GM20431 (cell line): ENCODE data around the gene SEMA6A.
"Not testable (repeated sequence)": the region's sequence is repeated elsewhere in the genome, so short reads cannot be mapped to it uniquely, and the experiment has no call there.

Experiments
- in situ Hi-C: fragments of 300-500 bp; cut with MseI, MboI; formaldehyde crosslinking; loops from one replicate; pipeline ENCODE4 v1.15.0; 2020; ENCODE audit warnings: low sequenced_read_pairs; ENCODE audit not compliant: unreplicated experiment

The SEMA6A gene

DNA sequence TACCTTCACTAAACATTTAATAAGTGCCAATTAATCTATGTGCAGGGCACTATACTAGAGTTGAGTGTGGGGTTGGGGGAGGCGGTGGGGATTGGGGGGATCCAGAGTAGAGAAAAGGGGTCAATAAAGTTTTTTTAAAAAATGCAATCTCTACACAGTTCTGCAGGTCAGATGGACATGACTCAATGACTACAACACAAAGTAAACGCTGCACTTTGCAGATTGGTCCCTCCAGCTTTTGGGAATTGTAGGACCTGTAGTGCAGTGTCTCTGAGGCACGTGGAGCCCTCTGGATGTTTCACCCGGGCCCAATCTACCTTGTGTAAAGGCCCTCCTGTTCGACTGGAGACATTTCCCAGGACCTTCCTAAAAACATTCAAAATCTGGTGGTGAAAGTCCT is 43.5 kb downstream of the SEMA6A start:
- in situ Hi-C loops = no loop called here

DNA sequence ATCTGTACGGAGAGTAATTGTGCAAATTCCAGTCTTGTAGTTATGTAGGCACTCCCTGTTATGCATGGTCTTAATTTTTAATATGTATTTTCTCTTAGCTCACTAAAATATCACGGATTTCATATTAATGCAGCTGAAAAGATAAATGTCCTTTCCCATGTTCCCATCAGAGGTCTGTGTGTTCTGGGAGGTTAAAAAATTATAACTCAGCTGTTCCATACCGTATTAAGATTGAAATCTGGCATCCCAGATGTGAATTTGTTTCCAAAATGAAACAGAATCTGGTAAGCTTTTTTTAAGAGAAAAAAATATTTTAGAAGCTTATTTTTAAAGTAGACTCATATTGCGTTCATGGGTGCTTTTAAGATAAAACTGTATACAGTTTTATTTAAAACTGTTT is 44.3 kb downstream of the SEMA6A start:
- in situ Hi-C loops = no loop called here

DNA sequence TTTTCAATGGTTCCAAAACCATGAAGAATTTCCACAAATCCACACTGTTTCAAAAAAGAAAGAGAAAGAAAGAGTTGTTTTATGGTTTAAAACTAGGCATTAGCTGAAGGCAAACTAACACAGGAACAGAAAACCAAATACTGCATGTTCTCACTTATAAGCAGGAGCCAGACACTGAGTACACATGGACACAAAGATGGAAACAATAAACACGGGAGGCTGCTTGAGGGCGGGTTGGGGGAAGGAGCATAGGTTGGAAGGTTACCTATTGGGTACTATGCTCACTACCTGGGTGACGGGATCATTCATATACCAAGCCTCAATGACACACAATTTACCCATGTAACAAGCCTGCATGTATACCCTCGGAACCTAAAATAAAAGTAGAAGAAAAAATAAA is 45.0 kb downstream of the SEMA6A start:
- in situ Hi-C loops = no loop called here

DNA sequence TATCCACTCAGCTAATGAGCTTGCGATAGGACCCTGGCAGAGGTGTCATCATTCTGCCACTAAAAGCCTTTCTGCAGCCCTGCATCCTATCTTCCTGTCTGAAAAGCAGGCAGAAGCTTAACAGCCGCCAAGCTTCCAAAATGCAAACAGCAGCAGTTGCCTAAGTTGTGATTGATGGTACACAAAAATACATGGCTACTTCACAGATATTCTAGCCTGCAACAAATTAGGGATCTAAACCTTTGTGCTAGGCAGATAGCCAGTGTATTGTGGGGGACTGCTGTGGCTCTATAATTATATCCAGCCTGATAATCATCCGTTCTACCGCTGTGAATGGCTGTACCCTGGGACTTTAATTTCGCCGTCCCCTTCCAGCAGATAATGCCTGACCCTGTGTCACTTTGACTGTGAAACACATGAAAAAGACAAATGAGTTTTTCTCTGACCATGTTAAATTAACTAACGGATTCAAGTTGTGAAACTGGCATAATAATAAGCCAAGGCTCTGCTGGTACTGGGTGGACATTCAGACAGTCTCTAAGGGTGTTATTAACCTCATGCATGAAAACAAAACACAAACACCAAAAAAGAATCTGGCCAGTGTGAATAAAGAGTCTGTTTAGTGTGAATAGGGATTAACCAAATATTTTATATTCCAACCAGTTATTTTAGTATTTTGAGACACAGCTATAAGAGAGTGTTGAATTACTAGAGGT is 45.9 kb downstream of the SEMA6A start:
- in situ Hi-C loops = no loop called here

DNA sequence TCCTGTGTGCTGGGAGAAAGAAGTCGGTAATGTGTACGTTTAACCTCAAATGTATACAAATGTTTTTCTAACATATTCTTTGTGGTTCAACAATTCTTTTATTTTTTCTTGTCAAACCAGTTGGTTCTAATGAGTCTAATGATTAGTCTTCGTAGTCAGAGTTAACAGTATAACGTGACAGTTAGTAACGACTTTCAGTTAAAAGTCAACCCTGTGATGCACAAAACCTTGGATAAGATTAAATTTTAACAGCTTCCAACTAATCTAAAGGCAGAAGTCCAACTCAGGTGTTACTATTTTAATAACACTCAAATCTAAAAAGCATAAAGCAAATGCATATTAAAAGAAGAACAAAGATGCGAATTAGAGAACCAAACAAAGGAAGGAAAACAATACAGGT is 47.0 kb downstream of the SEMA6A start:
- in situ Hi-C loops = no loop called here

DNA sequence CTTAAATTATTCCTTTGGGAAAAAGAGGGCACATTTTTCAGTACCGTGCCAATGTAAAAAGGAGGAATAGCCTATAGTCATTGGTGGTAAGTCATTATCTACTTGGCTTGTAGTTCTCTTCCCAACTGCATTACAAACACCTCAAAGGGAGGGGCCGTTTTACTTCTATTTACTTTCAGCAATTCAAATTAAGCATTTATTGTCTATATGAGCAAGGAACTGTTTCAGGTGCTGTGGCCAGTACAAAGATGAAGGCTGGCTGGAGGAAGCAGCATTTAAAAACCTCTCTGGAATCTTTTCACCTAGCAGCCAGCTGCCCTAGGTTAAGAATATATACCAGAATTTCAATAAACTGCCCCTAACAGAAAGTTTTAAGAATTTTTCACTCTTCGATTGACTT is 48.9 kb downstream of the SEMA6A start:
- in situ Hi-C loops = no loop called here

DNA sequence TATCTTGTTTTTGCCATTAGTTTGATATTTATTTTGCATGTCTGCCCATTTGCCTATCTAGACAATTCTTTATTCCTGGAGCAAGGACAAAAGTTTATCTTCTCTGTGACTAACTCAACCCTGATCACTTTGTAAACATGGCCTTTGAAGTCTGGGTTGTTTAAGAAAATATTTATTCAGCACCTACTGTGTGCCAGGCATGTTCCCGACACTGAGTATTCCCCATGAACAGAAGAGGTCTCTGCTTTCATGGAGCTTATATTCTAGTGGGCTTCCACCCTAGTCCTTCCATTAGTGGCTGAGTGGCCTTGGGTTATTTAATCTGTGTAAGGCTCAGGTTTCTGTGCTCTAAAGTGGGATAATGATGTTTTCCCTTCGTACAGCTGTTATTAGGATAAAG is 49.7 kb downstream of the SEMA6A start:
- in situ Hi-C loops = no loop called here

DNA sequence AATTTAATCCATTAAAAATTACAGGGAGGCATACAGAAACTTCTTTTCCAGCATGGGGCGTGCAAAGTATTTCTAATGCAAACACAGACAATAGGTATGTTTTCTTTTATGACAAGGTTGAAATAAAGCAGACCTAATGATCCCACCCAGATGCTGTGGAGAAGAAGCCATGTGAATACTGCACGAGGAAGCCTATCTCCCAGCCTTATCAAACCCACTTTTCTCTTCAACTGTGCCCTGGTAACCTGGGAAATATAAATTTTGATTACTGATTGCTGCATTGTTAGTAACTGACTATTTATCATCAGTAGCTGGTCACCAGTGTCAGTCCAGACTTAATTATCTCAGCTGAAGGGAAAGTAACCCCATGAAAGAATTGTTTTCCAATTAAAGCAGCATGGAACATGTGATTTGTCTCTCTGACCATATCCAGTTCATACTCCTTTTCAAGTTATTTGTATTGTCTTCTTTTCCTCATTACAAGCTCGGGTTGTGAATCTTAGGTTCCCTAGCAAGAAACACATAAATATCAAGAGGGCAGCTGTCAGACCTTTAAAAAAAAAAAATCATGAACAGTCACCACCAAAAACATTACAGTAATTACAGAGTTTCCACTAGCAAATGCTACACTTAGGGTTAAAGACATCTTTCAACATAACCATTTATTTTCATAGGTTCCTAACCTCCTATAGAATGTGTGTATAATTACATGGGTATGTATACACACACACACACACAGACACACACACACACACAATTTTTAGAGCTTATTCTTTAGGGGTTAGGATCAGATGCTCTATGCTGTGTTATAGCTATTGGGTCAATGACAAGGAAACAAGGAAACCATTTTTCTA is 50.3 kb downstream of the SEMA6A start:
- in situ Hi-C loops = no loop called here

DNA sequence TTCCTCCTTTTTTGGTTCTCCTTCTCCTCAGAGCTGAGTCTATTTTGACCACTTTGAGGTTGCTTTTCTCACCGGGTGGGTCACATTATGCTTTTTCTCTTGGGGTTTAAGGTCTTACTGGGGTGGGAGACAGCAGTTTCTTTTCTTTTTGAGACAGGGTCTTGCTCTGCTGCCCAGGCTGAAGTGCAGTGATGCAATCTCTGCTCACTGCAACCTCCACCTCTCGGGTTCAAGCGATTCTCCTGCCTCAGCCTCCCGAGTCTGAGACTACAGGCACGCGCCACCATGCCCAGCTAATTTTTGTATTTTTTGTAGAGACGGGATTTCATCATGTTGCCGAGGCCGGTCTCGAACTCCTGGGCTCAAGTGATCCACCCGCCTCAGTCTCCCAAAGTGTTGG is 51.4 kb downstream of the SEMA6A start:
- in situ Hi-C loops = not testable (repeated sequence)

DNA sequence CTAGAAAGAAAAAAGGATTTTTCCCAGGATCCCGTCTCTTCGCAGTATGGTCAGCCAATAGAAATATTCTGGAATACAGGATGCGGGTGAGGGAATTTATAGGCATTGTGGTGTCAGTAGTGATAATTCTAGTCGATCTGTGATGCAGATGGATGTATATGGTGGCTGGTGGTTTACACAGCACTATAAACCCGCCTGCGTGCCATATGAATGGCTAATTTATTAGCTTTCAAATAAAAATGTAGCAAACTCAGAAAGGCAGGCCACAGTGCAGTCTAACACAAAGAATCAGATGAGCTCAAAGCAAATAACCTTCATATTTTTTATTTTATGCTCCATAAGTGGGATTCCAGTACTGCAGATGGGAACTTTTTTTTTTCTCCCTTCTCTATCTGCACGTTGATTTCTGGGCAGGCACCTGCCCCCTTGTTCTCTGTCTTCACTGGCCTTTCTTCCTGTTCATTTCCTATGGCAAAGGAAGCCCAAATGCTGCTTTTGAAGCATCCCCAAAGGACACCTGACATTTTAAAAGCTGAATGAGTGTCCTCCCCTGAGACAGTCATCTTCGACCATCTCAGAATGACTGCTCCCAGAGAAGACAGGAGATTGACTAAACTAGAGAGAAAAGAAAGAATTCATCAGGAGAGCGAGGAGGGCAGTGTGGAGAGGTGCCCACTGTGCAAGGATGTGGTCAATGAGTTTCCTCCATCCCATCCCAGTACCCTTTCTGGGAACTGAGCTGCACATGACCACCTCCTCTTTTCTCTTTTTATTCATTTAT is 52.1 kb downstream of the SEMA6A start:
- in situ Hi-C loops = no loop called here

DNA sequence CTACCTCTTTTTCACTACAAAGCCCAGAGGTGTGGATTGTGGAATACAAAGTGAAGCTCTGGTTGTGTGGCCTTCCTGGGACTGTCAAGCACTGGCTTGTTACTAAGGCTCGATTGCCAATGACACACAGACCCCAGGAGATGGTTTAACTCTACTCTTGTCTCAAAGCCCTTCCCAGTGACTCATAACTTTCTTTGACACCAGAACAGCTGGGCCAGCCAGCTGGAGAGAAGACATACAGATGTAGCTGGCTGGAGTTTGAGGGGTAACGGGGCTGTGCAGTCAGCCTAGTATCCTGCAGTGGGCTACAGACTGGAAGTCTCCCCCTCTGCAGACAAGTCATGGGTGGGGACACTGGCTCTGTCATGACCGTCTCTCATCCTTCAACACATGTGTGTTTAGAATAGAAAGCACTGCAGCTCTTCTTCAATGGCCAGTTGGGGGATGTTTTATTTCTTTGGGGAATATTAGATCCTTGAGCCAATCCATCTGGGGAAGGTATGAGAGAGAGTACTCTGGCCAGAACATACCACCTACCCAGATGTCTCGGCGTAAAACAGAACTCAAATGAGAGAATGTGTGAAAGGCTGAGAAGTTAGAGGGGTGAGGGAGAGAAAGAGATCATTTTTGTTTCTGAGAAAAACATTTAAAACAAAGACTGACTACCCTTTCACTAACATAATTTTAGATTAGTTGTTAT is 53.3 kb downstream of the SEMA6A start:
- in situ Hi-C loops = no loop called here

DNA sequence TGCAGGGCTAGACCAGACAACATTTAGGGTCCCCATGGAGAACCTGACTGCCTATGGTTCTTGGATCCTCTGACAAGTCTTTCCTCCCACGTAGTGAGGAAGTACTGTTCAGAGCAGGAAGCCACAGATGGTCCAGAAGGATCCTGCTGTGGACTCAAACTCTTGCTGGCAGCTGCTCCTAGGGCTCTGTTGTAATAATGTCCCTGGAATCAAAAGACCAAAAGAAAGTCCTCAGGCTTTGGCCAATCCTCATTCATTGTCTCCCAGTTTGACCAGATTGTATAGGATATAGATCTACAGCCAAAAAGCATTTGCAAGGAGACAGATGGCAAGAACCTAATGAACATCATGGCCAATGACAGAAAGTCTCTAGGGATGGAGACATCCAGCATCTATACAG is 53.9 kb downstream of the SEMA6A start:
- in situ Hi-C loops = no loop called here

DNA sequence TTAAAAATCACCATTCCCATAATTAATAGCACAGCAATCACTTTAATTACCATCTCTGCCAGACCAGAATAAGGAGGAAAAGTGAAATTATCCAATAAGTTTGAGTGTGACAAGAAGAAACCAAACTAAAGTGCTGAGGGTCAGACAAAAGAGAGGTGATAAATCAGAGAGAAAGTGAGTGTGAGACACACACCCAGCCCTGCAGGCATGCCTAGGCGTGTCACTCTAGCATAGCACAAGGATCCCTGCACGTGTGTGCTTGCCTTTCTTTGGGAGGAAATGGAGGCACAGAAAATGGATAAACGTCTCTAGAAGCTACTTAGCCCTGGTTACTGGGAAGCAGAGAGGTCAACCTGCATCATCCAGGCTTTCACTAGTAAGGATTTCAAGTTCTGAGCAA is 56.2 kb downstream of the SEMA6A start:
- in situ Hi-C loops = no loop called here

DNA sequence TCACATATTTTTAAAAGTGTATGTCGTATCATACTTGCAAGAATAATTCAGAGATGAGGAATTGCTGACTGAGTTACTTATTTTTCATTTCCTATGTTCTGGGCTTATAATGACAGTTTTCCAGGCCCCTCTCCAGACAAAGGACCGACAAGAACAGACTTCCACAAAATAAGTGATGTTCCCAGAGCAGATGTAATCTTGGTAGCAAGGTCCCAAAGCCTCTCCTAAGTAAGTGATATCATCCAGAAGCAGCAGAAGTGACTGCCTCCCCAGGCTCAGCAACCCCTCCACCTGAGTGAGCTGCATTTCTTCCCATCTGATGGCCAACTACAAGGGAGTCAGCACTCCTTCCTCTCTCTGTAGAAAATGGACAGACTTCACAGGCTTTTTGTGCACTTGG is 57.1 kb downstream of the SEMA6A start:
- in situ Hi-C loops = no loop called here

DNA sequence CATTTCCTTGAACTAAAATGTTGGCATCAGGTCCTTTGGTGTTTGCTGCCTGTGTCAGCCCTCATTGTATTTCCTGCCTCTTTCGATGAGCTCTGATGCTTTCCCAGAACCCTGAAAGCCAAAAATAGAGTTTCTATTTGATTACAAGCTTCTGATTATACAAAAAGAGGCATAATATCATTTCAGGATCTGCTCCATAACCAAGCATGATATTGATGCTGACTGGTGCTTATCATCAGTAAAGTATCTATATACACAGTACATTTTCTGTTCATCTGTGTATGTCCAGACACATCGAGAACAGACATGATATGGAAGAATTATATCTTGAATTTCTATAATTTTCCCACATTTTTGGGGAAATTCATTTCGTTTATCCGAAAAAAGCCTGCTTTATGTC is 58.6 kb downstream of the SEMA6A start:
- in situ Hi-C loops = no loop called here

DNA sequence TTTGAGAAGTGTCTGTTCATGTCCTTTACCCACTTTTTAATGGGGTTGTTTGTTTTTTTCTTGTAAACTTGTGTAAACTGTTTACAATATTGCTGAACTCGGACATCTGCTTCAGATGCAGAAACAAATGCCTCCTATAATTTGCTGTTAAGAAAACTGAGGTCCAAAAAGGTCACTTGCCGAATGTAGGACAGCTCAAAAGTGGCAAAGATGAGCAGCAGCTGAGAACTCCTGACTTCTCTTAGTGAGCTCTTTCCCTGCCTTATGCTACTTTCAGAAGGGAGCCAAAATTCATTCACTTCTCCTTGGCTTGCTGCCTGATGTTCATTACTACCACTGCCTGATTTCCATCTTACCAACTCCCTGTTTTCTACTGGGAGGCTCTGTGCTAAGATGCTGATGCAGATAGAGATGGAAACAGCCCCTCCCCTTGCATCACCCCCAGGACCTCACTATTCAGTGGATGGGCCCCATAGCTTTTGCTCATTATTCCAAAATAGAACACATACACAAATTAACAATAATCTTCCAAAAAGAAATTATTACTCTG is 60.1 kb downstream of the SEMA6A start:
- in situ Hi-C loops = no loop called here

DNA sequence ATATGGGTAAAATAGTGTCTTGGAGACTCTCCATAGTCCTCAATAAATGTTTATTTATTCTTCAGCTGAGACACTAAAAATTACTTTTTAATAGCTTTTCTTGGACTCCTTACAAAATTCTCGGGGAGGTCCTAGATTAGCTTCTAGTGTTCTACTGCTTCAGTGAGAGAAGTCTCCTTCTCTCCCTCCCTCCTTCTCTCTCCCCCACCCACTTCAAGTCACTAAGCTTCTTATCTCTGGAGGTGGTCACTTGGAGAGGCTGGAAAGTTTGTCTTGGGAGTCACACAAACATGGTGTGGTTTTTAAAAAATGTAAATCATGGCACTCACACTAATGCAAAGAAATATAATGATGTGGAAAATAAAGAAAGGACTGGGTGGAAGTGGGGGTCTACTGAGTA is 64.1 kb downstream of the SEMA6A start:
- in situ Hi-C loops = no loop called here

DNA sequence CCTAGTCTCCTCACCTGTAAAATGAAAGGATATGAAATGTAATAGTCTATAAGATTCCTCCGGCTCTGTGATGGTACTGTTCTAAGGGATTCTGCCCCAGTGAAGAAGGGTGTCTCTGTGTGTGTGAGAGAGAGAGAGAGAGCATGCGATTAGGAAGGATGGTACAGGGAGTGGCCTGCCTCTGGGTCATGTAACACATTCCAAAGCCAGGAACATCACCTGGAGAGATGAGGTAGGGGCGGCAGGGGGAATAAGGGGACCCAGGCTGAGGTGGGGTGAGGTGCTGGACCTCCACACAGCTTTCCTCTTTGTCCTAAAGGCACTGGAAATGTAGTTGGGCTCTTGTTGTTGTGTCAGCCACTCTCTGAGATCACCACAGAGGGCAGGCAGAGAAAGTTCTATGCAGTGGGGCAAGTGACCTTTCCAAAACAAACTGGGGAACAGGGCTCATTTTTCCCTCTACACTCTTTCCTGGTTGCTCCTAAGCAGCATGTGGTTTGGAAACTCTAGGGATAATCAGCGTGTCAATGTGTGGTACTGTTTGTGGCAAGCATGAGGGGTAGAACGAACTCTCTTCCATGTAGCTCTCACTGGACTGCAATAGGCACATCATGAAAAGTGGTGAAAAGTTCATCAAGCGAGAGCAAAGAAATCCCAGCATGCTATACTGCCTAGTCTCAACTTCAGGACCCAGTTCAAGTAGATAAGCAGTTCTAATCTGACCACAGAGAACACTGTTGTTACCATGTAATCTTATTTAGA is 65.0 kb downstream of the SEMA6A start:
- in situ Hi-C loops = no loop called here

DNA sequence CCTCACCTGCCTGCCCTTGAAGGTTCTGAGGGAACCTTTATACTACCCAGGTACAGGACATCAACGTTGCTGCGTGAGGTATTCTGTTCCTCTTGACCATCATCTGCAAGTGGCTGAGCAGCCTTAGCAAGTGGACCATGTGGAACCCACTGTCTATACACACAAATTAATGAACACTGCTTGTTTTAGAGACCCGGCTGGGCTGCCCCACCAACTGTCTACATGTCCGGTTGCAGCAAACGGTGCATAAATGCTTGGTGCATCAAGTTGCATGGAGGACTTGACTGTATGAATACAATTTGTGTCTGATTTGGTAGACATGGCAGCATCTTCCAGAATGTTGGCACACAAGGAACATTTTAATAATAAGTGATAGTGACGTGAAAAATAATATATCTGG is 65.8 kb downstream of the SEMA6A start:
- in situ Hi-C loops = no loop called here
